HG03066 (cell line): ENCODE results near the gene NRIP1.
"Not testable (repeated sequence)": the region's sequence is repeated elsewhere in the genome, so short reads cannot be mapped to it uniquely, and the experiment has no call there.

Experiments
- ATAC-seq: cut with Tn5 transposase; IDR thresholded peaks from one replicate; pipeline ENCODE4 v1.9.1; 2021; ENCODE audit warnings: low read depth; ENCODE audit not compliant: unreplicated experiment

NRIP1 gene

DNA sequence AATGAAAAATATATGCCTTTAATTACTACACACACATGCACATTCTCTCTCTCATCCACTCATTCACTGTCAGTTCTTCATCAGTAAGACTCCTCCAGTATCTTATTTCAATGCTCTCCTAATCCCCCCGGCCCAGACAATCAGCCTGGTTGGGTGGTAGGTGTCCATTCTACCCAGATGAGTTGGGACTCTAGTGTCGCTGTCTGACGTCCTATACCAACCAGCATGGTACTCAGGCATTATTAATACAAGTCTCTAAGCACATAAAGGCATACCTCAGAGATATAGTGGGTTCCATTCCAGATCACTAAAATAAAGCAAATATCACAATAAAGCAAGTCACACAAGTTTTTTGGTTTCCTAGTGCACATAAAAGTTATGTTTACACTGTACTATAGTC is 19.8 kb downstream of the NRIP1 start:
- no peak for ATAC-seq

DNA sequence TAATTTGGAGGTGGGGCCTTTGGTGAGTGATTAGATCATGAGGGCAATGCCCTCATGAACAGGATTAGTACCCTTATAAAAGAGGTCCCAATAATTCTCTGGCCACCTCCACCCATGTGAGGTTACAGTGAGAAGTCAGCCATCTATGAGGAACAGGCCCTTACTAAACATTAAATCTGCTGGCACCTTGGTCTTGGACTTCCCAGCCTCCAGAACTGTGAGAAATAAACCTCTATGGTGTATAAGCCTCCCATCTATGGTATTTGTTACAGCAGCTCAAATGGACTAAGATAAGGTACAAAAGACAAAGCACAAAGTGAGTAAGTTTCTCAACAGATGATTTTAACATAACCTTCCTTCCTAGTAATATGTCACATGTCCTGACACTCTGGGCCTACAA is 22.3 kb downstream of the NRIP1 start:
- ATAC-seq, result no peak

DNA sequence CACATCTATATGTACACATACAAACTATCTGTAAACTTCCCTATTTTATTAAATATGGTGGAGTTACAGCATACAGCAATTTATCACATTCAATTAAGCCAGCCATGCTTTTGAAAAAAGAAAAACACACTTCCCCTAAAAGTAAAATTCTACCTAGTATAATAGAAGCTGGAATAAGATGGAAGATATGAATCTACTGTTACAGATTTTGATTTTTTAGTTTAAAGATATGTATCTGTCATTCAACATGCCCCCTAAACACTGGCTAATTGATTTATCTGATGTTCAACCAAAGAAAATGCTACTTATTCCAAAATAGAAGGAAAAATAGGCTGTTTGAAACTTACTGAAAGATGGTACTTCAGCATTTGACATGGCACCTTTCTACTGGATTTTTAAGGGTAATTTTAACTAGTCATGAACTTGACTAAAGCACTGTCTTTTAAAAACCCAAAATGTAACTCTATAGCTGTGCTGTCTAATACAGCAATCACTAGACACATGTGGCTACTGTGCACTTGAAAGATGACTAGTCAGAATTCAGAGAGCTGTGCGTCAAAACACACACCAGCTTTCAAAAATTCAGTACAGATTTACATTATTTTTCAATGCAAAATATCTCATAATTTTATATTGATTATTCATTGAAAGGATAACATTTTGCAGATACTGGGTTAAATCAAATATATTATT is 25.0 kb downstream of the NRIP1 start:
- no peak for ATAC-seq

DNA sequence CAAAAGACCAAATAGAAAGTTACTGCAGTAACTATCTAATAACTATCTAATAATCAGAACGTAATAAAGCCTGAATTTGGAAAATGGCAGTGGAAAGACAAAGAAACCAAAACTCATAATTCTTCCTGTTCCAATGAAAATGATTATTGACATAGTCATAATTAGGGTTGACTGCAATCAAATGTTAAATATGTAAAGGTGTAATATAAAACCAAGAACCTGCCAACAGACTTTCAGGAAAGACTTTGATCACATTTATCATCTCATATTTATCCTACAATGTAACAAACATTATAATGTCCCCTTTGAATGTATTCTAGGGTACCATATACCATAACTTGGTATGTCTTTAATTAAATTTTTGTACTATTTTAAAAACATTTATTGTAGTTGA is 26.9 kb downstream of the NRIP1 start:
- ATAC-seq, result no peak

DNA sequence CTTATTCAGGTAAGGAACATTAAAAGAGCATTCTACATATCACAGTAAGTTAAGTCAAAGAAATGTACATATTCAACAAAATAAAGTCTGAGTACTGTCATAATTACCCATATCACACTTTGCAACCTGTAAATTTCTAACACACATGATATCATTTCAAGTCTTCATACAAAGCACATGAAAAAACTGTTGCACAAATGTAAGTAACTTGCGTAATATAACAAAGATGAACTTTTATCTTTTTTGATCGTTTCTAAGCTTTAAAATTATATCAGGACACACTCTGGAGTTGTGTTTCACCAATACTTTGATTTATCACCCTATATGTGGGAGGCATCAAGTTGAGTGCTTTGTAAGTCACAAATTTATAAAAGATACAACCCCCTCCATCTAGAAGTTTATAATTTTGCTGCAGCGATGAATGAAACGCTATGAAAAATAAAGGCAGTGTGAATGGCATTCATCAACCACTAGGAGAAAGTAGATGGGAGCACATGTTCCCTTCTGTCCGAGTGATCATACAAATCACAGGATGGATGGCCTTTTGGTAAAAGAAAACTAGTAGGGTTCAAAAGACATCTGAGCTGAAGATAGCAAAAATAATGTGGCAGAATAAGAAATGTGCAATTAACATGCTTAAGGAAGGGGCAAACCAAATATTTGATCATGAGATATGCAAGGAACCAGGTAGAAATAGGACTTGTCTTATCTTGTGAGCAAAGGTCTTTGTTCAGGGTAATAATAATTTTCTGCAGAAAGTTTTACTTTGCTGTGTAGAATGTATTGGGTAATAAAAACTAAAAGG is 27.5 kb downstream of the NRIP1 start:
- ATAC-seq, result no peak

DNA sequence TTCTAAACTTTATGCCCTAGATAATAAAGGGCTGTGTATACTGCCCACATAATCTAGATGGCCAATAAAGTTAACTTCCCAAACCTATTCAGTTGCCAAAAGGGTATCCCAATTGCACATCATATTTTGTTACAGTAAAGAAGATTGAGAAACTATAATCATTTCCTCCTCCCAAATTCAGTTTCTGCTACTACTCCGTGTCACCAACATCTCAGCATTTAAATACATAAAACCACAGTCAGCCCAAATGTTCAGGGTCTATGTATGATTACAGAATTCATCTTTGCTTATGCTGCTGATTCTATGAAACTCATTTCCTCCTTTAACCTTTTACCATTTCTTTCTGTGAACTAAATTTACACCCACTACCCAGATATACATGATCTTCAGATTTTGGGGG is 28.6 kb downstream of the NRIP1 start:
- no peak for ATAC-seq

DNA sequence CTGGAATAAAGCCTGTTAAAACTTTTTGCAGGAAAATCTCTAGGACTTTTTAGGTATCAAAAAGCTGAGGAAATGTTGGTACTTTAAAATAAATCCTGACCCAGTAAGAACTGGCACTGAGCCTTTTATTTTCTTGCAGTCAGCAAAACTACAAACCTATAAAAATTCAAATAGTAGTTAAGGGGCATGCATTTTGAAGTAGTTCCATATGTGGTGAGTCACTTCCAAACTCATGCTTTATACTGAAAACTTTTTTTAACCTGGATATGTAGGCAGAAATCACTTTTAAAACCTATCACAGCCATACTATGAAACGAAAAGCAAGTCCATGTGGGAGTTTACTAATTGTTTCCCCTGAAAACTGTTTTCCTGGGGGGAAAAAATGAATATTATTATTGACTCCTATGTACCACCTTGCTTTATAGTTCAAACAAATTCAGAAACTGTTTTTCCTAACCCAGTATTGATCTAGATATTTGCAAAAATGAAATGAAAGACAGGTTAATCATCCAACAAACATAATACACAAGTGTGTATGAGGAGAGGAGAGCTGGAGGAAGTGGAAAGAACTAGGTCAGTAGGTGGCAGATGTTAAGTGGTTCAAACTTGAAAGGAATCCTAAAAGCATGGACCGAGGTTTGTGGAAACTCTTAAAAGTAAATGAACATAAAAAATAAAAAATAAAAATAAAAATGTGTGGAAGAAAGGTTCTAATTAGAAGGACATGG is 30.5 kb downstream of the NRIP1 start:
- no peak for ATAC-seq

DNA sequence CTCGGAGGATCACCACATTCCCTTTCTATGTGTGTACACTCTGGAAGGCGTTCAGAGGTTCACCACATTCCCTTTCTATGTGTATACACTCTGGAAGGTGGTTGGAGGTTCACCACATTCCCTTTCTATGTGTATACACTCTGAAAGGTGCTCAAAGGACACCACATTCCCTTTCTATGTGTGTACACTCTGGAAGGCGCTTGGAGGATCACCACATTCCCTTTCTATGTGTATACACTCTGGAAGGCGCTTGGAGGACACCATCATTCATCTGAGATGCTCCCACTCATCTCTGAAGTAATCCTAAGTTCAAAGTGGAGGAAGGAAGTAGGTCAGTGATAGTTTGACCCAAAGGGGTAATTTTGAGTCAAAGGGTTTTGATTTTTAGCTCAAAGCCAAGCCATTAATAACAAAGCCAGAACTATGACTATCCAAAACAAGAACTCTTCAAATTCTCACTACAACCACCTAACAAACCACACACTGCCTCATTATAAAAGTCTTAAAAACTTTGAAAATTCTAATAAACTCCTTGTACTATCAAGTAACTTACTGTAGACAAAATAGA is 32.9 kb downstream of the NRIP1 start:
- ATAC-seq, result no peak

DNA sequence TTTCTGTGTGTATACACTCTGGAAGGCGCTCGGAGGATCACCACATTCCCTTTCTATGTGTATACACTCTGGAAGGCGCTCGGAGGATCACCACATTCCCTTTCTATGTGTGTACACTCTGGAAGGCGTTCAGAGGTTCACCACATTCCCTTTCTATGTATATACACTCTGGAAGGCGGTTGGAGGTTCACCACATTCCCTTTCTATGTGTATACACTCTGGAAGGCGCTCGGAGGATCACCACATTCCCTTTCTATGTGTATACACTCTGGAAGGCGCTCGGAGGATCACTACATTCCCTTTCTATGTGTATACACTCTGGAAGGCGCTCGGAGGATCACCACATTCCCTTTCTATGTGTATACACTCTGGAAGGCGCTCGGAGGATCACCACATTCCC is 33.4 kb downstream of the NRIP1 start:
- not testable (repeated sequence) for ATAC-seq

DNA sequence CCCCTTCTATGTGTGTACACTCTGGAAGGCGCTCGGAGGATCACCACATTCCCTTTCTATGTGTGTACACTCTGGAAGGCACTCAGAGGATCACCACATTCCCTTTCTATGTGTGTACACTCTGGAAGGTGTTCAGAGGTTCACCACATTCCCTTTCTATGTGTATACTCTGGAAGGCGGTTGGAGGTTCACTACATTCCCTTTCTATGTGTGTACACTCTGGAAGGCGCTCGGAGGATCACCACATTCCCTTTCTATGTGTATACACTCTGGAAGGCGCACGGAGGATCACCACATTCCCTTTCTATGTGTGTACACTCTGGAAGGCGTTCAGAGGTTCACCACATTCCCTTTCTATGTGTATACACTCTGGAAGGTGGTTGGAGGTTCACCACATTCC is 33.9 kb downstream of the NRIP1 start:
- ATAC-seq, result not testable (repeated sequence)

DNA sequence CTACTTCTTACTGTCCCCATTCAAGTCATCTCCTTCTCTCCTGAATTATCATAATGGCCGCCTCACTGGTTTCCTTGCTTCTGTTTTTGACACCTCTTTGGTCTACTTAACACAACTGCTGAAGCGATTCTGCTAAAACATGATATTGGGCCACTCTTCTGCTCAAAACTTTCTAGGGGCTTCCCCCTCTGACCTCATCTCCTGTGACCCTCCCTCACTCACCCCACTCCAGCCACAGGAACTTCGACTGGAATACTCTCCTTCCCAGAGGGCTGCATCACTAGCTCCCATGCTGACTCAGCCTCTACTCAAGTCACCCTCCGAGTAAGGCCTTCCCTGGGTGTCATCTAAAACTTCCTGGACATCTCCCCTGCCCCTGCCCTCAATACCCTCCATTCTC is 35.7 kb downstream of the NRIP1 start:
- ATAC-seq, result no peak

DNA sequence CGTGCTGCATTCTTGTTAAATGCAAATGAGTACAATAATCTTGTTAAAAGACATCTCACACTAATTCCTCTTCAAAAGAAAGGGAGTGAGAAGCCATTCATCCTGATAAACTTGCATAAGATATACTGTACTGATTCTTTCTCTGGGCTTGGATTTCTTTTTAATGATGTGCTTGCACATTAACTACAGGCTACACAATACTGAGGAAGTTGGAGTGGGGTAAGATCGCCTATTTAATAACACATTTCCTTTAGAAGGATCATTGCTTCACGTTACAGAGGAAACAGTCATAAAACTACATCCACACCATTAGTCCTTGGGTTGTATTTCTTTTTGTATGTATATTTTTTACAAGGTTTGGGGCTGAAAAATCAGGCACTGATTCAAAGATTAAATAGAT is 36.6 kb downstream of the NRIP1 start:
- ATAC-seq, result no peak

DNA sequence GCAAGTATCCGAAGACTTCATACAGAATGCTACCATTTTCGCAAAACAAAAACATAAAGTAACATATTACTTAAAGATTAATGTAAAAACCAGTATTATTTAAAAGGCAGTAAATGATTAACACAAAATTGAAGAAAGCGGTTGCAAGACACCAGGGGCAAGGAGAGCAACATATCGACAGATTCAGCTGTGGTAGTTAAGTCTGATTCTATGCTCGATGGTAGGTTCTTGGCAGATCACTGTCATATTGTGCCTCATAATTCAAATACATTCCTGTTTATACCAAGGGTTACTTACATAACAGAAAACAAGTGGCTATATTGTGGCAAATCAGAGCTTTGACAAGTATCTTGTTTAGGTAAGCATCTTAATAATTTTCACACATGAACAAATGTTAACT is 37.7 kb downstream of the NRIP1 start:
- no peak for ATAC-seq

DNA sequence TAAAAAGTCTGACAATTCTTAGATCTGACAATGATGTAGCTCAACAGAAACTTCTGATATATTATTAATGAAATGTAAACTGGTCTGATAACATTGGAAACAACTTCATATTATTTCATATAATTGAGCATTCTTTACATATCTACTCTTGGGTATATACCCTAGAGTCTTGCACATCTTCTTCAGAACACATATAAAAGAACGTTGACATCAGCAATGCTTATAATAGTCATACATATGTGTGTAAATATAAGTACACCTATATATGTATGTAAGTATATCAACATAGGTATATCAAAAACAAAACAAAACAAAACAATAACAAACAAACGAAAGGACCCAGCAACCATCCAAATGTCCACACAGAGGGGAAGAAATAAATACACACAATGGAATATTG is 38.4 kb downstream of the NRIP1 start:
- ATAC-seq, result no peak

DNA sequence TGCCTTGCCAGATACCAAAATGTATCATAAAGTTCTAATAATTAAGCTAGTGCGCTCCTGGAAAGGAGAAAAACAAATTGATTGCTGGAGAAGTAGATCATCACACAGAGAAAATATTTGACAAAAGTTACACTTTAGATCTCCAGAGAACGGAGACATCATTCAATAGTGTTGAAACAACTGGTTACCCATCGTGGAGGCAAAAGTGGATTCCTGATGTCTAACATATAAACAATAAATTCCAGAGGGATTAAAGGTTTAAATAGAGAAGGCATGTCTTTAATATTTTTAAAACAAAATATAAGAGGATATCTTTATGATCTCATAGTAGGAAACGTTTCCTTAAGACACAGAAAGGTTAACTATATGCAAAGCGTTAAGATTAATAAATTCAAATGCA is 41.0 kb downstream of the NRIP1 start:
- no peak for ATAC-seq

DNA sequence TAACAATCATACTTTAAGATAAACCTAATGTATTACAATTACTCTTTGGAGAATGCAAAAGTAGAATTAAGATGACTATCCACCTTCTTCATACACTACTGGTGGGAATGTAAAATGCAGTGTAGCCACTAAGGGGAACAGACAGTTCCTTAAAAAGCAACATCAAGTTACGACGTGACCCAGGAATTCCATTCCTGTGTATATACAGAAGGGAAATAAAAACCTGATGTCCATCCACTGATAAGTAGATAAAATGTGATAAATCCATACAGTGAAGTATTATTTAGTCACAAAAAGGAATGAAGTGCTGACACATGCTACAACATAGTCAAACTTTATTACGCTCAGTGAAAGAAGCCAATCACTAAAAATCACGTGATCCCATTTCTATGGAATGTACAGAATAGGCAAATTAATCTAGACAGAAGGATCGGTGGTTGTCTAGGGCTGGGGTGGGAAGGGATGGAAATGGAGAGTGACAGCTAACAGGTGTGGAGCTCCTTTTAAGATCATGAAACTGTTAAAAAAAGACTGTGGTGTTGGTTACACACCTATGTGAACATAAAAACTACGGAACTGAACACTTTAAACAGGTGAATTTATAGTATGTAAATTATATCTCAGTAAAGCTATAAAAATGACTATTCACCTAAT is 42.1 kb downstream of the NRIP1 start:
- ATAC-seq, result no peak

DNA sequence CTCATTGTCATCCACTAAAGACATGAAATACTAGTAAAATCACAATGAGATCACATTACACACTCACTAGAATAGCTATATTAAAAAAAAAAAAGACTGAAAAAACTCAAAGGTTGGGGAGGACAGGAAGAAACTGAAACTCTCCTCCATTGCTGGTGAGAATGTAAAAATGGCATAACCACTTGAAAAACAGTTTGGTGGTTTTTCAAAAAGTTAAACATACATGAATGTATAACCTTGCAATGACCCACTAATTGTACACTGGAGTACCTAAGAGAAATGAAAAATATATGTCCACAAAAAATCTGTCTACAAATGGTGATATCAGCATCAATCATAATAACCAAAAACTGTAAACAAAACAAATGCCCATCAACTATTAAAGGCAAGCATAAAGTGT is 44.0 kb downstream of the NRIP1 start:
- no peak for ATAC-seq

DNA sequence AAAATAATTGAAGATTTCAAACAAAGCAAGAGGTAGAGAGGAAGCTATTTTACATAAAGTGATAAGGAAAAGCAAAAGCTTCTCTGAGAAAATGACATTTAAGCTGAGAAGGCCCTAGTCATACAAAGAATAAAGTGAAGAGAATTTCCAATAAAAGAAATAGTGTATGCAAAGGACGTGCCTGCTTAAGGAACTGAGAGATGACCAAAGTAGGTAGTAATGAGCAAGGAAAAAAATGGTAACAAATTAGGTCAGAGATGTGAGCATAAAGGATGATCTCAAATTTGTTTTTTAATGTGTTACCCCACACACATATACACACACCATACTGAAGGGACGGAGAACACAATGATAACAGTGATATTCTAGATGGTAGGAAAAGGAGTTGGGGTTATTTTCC is 46.4 kb downstream of the NRIP1 start:
- no peak for ATAC-seq

DNA sequence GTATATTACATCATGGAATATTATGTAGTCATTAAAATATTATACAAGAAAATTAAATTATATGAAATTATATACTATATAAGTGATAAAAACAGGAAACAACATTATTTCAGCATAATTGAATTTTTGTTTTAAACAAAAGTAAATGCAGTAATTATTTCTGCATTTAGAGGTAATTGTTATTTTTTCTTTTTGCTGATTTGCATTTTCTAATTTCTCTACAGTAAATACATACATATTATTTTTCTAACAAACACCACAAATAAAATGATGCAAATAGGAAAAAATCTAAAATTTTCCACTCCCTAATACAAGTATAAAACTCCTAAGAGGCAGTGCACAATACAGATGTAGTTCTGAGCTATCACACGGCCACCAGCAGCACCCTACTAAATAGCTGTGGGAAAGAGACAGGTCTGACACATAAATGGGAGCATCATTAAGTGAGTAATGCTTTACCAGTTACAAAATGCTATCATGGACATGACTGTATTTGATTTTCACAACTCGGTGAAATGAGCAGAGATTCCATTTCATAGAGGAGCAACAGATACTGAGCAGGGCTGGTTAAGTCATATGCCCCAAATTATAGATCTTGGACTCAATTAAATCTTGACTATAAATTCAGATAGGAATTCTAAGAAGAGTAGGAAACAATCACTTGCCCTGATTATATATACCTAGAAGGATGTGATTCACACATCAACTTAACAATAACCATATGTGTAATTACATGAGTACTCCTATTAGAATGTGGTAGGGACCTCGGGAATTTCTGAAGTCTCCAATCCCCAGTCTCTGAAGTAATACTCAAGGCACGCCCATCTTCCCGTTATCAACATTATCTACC is 49.0 kb downstream of the NRIP1 start:
- ATAC-seq, result no peak

DNA sequence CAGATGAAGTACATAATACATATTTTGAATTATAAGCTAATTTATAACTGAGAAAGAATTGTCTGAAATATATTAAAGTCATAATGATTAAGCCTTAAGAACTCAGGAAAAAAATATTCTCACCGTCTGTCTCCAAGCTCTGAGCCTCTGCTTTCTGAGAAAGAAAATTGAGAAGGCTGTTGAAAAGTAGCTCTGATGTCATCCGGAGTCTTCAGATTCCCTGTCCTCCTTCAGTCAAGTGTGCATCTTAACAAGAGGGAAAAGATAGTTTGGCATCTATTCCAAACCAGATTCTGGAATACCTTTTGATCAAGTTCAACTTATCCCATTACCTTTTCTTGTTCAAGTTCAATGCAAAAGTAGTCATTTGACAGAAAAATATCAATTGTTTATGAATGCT is 50.6 kb downstream of the NRIP1 start:
- ATAC-seq, result no peak
